ENCODE results near the gene RALGPS1.
A peak's percentile ranks its signal among the peaks of the same experiment; 100 is the strongest.

RALGPS1 gene

DNA sequence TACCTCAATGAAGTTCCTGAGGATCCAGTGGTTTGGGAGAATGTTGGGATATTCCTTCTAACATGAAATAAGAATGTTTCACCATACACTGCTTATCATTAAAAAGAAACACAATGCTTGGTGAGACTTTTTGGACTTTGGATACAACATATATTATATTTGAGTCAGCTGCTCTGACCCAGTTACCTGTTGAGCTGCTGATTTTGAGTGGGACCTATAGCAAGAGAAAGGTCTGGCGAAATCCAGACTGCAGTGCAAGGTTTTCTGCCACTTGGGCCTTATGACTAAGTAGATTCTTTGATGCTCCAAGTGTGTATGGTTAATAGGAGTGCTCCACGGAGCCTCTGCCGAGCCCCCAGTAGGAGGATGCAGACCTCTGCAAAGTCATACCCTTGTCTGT is 10.0 kb upstream of the RALGPS1 start:
- no peak for DNase-seq (ENCODE audit: low spot score)

DNA sequence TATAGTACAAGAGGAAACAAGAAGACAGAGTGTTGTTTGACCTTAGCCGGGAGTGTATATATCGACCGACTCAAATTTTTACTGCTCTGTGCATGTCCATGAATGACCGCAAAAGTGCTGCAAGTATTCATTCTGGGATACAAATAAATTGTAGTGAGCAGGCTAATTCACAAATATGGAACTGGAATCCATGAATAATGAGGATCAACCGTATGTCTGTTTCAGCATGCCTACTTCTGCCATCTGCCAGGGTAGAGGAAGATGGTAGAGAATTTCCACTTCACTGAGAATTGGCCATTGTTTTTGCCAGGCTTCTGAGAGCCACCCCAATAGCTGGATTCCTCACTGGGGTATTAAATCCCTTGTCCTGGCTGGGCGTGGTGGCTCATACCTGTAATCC is 8.5 kb upstream of the RALGPS1 start:
- DNase-seq (ENCODE audit: low spot score): no peak

DNA sequence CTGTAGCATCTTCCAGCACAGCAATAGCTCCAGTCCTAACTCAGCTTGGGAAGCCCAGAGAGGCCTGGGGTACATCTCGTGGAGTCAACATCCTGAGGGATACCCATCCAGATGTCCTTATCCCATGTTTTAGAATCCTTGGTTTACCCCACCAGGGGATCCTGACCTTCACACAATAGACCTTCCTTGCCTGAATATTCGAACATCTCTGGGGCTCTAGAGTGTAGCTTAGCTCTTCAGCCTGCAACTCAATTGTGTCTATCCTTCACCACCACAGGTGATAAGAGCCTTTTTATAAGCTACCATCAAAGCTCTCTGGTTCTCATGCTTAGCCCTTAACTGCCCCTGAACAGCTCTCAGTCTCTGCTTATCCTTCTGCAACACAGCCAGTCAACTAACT is 7.5 kb upstream of the RALGPS1 start:
- no peak for DNase-seq (ENCODE audit: low spot score)

DNA sequence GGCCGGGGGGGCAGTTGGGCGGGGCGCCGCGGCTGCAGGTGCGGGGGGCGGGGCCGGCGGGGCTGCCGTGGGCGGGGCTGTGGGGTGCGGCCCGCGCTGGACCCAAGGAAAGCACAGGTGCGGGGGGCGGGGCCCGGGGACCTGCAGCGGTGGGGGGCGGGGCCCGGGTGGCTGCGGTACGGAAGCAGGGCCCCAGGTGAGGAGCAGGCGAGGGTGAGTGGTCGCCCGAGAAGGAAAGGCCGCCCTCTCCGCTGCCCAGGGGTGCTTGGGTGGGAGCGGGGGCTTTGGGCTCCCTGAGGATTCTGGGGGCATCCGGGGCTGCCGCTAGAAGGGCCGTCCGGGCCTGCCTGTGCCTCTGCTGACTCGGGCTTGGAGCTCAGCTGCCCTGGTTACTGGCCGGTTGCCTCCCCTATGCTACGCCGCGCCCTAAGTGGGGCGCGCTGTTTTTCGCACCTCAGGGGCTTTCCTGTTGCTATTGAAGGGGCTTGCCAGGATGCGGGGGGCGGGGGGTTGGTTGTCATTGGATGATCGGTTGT is 767 bp downstream of the RALGPS1 start:
- peak; percentile 71 for DNase-seq (ENCODE audit: low spot score)

DNA sequence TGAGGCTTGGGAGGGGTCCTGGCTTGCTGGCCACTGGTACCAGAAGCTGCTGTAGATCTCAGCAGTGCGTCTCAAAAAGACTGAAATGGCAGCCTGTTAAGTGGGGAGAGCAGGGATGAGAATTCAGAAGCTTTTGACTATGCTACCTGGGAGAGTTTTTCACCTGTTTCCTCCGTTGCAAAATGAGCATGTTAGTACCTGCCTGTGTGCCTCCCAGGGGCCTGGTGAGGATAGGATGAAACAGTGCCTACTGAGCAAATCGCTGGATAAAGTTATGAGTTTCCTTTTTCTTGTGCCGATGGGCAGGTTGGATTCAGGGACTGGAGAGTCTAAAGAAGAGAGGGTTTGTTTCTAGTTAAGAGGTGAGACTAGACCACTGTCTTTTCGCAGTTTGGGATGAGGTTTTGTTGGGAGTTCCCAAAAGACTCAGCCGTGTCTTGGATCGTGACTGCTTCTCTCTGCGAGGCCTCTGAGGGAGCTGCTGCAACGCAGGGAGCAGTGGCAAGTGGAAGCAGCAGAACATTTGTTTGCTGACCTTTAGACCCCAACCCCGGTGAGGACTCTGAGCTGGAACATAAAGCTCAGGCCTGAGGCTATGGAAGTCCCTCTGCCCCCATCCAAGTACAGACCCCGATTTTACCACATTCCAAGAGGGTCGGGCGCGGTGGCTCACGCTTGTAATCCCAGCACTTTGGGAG is 1.4 kb downstream of the RALGPS1 start:
- peak; percentile 54 for DNase-seq (ENCODE audit: low spot score)

DNA sequence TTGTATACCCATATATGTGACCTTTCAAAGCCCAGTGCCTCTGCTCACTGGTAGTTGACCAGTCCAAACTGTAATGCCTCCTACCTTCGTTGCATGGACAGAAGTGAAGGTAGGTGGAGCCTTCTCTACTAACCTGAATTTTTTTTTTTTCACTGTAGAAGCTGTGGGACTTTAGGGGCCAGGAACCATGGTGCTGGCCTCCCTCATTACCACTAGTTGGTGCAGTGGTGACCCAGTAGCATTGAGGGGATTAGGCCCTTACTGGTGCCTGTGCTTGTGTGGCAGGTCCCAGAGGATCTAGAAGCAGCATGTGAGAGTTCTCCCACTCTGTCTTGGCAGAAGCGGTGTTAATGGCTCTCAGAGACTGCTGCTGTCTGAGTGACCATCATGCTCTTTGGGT is 2.3 kb downstream of the RALGPS1 start:
- DNase-seq (ENCODE audit: low spot score): no peak

DNA sequence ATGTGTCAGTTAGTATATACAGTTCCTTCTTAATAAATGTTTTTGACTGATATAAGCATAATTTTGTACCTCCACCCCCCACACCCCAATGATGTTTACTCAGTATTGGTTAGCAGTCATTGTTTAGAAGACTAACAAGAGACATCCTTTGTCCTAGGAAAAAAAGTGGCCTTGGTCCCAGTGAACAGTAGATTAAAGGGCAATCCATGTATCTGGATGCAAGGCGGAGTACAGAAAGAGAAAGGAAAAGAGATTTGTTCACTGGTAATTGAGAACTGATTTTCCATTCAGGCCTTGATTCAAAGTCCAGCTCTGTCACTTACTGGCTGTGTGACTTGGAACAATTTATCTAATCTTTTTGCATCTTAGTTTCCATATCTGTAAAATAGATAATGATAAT is 4.6 kb downstream of the RALGPS1 start:
- no peak for DNase-seq (ENCODE audit: low spot score)

DNA sequence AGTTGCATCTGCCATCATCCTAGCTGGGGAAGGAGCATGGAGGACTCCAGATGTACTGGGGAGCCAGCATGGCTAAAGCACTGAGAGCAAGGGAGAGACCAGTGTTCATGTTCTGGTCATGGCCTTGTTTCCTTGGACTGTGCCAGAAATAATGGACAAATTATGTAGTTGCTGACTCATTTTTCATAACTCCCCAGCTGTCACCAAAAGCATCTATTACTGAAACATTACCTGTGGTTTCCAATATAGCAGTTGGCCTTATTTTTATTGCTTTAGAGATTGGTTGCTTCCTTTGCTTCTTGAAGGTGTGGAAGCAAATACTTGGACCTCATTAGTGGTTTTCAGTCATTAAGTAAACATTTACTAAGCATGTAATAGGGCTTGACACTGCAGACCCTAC is 11.3 kb downstream of the RALGPS1 start:
- DNase-seq (ENCODE audit: low spot score): no peak

DNA sequence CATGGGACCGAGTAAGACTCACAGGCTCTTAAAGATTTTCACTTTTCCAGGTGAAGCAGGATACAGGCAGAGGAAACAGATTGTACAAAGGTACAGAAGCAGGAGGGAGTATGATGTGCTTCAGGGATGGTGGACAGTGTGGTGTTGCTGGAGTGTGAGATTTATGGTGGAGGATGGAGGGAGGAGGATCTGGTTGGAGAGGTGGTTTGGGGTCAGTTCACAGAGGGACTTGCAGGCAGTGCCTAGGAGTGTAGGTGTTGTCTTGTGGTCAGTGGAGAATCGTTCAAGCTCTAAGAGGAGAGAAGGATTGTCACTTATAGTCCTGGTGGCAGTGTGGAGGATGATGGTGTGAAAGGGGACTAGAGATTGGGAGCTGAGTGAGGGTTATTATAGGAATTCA is 11.8 kb downstream of the RALGPS1 start:
- no peak for DNase-seq (ENCODE audit: low spot score)

DNA sequence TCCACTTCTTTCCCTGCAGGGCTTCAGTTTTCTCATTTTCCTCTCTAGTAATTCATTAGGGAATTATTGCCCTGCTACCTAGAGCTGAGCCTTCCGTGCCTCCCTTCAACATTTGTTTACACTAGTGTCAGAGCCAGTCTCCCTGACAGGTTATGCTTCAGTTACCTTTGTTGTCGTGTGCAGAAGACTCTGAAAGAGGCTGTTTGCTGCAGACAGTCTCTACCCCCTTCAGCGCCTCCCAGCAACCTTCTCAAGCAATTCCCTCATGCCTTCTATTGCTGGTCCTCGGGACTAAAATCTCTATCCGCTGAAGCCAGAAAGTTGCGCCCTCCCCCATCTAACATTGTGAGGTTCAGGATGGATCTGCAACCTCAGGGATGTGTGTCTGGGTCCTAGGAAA is 12.8 kb downstream of the RALGPS1 start:
- DNase-seq (ENCODE audit: low spot score): no peak

DNA sequence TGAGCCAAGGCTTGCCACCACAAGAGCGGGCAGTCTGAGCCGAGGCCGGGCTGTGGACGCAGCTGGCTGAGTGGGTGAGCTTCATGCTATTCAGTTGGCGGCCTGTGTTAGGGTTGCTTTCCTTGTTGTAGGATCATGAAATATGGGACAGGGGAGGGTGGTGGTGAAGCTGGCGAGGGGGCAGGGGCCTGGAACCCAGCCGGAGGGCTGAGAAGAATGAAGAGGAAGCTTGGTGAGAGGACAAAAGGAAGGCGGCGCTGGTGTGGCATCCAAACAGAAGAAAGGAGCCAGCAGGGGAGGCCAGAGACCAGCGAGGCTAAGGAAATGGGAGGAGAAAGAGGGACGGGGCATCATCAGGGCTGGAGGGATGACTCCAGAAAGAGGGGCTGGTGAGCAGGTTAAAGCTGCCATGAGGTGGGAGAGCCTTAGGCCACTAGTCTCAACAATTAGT is 18.3 kb downstream of the RALGPS1 start:
- DNase-seq (ENCODE audit: low spot score): no peak

DNA sequence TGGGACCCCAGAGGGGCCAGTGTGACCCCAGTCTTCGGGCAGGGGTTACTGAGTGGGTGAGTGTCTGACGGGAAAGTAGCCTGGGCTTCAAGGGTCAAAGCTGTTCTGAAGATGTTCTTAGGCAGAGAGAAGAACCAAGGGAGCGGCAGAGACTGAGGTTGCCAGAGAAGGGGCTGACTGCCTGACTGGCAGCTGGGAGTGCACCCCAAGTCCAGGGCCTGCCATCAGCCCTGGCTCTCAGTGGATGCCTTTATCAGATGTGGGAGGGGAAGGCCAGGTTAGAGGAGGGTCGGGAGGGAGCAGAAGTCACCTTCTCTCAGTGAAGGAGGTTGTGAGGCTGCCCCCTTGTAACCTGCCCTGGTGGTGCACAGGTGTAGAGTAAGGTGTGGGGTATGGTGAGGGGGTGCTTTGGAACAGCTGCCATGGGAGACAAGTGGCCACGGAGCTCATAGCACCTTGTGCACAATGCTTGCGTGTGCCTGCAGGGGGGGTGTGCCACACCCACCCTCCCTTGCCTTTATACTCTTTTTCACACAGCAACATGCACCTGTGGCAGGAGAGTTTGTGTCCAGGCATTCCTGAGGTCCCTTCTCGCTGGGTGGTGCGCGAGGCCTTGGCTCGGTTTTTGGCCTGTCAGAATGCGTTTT is 18.9 kb downstream of the RALGPS1 start:
- DNase-seq (ENCODE audit: low spot score): no peak

DNA sequence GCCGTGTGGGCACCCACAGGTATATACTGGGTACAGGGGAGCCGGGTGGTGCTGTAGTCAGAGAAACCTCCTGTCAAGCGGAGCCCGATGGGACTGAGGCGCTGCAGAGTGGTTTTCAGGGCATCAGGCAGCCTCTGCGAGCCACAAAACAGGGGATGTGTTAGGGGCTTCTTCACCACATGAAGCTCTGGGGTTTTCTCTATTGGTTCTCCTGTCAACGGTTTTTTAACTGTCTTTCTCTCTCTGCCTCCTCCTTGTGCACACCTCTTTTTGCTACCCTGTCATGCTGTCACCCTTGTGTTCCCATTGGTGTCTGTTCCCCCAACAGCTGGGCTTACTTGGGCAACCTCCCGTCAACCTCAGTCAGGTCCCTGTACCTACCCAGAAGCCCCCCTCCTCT is 19.9 kb downstream of the RALGPS1 start:
- no peak for DNase-seq (ENCODE audit: low spot score)

DNA sequence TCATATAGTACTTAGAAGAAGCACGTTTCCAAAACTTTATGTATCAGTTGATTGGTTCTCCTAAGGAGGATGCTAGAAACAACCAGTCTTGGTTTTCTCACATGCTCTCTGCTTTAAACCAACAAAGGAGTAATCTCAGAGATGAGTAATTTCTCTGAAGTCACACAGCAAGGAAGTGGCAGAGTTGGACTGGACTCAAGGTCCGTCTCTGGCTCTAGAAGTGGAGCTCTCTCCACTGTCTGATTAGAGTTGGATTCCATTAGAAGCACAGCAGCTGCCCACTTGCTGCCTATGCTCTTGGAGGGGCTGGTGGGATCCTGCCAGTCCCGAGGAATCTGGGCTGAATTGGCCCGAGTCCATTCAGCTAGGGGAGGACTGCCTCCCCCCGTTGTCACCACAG is 21.0 kb downstream of the RALGPS1 start:
- no peak for DNase-seq (ENCODE audit: low spot score)

DNA sequence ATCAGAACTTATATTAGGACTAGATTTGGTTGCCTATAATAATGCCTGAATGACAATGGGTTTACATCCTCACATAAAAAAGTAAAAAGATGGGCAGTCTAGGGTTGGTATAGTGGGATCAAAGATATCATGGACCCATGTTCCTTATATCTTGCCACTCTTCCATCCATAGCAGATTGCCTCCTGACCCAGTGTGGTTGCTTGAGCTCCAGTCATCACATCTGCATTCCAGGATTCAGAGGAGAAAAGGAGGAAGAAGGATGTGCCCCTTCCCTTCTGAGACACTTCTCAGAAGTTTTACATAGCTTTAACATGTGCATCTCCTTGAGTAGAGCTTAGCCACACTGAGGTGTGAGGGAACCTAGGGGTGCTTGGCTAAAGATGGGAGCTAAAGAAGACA is 22.9 kb downstream of the RALGPS1 start:
- no peak for DNase-seq (ENCODE audit: low spot score)

DNA sequence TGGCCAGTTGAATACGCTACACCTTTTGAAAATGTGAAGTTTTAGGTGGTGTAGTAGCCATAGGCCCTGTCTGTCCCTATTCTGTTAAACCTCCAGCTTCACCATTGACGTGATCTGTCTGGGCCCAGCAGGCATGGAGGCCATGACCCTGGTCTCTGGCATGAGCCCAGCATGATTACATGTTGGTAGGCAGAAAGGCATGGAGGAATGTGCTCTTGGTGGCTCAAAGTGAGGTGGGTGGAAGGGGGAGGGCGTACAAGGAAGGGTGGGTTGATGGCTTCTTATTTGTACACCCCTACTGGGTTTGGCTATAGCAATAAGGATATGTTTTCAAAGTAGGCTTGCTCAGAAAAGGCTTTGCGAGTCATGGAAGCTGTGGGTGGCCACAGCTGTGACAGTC is 23.7 kb downstream of the RALGPS1 start:
- DNase-seq (ENCODE audit: low spot score): no peak

DNA sequence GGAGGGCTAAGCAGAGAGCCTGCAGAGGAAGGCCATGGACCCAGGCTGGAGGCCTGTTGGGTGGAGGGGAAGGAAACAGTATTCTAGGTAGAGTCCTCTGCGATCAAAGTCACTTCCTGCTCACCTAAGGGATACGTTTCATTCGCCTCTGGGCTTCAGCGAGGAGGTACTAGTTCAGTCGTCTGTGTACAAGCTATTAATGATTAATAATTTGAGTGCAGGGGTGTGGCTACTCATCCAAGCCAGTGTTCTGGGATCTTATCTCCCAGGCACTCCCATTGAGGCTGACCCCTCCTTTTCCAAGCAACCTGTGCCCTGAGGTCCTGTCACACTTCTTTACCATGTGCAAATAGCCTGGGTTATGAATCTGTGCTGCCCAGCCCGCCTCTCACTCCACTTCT is 25.2 kb downstream of the RALGPS1 start:
- no peak for DNase-seq (ENCODE audit: low spot score)

DNA sequence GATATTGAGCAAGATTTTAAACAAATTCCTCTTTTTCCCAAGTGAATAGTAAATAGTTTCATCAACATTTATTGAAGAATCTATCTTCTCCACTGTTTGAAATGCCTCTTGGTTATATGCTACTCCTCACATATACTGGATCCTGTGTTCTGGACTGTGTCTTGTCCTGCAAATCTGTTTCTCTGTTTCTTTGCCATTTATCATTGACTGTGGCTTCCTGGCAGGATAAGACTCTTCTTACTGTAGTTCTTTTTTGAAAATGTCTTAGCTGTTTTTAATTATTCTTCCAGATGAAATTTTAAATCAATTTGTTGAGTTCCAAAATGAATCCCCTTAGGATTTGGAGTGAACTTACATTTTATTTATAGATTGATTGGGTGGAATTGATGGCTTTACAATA is 27.8 kb downstream of the RALGPS1 start:
- no peak for DNase-seq (ENCODE audit: low spot score)

DNA sequence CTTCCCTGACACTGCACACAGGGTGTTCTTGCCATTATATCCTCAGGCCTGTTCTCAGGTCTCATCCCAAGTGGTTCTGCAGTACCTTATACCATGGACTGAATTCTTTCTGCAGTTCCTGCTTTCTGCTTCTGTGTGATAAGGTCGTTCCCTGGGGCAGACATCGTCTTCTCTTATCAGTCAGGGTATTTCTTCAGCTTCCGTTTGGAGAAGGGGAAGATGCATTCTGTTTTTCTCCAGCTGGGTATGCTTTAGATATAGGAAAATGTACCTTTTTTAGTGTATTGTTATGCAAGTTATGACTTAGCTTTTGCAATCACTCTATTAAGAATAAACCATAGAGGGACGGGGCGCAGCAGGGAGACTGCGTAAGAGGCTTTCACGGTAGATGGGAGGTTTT is 31.1 kb downstream of the RALGPS1 start:
- no peak for DNase-seq (ENCODE audit: low spot score)

DNA sequence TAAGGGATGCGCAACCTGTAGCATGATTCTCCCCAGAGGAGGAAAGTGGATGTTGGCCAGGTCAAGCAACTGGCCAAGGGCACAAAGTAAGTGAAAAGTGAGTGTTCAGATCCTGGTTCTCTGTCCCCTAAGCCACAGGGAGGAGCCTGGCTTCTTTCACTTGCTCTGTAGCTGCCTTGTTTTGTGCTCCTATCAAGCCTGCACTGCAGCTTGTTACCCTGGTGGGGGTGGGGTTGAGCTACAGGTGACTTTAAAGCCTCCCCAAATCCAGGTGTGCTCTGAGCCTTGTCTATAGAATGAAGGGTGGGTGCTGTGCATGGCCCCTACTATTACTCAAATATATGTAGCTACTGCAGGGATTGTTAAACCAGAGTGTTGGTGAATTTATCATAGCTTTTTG is 32.9 kb downstream of the RALGPS1 start:
- no peak for DNase-seq (ENCODE audit: low spot score)

DNA sequence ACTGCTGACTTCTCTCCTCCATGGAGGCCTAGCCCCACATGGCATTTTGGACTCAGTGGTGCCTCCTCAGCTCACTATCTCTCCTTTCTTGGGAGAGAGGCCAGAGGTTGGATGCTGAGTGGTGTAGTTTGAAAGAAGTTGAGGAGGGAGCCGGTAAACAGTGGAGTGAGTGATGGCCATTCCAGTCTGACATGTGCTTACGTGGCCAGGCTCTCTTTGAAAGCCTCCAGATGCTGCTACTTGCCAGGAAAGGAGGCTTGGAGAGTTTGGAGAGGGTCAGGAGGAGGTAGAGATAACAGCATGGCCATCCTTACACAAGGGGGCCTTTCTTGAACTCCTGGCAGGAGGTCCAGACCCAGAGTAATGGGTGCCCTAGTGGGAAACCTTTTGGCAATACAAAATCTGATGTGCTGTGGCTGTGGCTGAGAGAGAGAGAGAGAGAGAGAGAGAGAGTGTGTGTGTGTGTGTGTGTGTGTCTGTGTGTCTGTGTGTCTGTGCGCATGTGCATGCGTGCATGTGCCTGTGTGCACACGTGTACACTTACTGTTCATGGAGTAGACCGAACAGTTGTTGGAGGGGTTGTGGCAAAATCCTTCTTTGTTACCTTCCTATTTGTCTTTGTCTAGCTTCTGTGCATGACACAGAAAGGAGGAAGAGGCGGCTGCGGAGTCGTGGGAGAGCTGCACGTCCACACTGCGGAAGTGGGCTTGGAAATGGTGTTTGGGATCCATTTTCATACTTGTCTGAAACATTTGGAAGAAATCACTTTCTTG is 37.8 kb downstream of the RALGPS1 start:
- DNase-seq (ENCODE audit: low spot score): no peak

DNA sequence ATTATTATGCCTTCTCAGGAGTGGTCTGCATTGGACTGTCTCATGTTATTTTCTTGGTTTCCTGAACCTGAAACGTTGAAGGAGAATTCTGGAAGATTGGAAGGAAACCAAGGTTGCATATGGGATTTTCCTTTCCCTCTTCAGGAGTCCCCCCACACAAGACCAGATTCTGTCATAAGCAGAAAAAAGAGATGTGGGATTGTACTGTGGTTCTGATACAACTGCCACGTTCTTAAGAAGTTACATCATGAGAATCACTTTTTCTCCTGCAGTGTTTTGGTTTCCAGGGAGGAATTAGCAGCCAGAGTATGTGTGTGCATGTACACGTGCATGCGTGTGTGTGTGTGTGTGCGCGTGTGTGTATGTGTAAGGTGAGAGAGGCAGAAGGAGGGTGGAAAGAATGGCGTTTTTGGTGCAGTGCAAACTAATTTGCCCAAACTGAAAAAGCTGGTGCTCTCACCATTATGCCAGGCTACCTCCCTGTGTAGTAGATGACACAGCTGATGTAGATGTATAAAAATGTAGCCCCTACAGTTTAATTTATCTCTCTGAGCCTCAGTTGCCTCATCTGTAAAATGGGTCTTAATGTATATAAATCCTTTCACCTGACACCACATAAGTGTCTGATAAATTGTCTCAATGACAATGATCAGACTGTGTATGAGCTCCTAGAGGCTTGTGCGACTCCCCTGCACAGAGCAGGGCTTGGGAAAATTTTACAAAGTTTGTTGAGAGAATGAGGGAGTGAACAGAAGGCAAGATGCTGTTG is 38.6 kb downstream of the RALGPS1 start:
- no peak for DNase-seq (ENCODE audit: low spot score)
